CD4-positive, alpha-beta T cell (primary cell): ENCODE data around the gene HAGHL. TPM values are rescaled to one million over a fixed set of nuclear protein-coding genes. Genes with fewer than 3 reads are reported as not detected.

Experiments
- ATAC-seq: fragments of 200-7000 bp; cut with Tn5 transposase; one replicate; pipeline ENCODE4 v1.10.0; 2022; ENCODE audit warnings: mild to moderate bottlenecking; ENCODE audit not compliant: poor library complexity
- CTCF ChIA-PET: fragments of 350-600 bp; sonication (Branson Sonifier 250); formaldehyde crosslinking; loops from one replicate; lab custom pipeline; 2021; ENCODE audit warnings: antibody characterized with exemption, inconsistent platforms; lab: Charles Lee
- POLR2A ChIA-PET: fragments of 350-600 bp; sonication (Branson Sonifier 250); formaldehyde crosslinking; loops from one replicate; lab custom pipeline; 2021; ENCODE audit warnings: antibody characterized with exemption, inconsistent platforms; lab: Charles Lee
- DNase-seq, 14 experiments: peaks; one replicate each; pipeline ENCODE4 v3.0.0-alpha.2; 2013 to 2020; ENCODE audit warnings: mixed read lengths in 2 of 14
- H3K27ac ChIP-seq, 2 donors: one replicate each; pipeline versions ENCODE4 v1.5.1 to v1.7.0; 2013; ENCODE audit warnings: low read length in 2 of 2, low read depth in 1 of 2, mild to moderate bottlenecking in 1 of 2
- H3K27me3 ChIP-seq, 2 experiments: 1 replicate in 1 of 2; 2 replicates in 1 of 2; pipeline versions ENCODE4 v1.6.1 to v1.7.0; 2013; ENCODE audit warnings: low read length in 2 of 2, control low read depth in 1 of 2, mild to moderate bottlenecking in 1 of 2, moderate library complexity in 1 of 2; ENCODE audit not compliant: insufficient read depth in 2 of 2, control insufficient read depth in 1 of 2
- H3K36me3 ChIP-seq: one replicate; pipeline ENCODE4 v1.6.1; 2013; ENCODE audit warnings: low read length, control low read depth; ENCODE audit not compliant: insufficient read depth
- H3K4me1 ChIP-seq: one replicate; pipeline ENCODE4 v1.6.1; 2013; ENCODE audit warnings: low read length, control low read depth; ENCODE audit not compliant: insufficient read depth
- H3K4me3 ChIP-seq: one replicate; pipeline ENCODE4 v1.5.1; 2013; ENCODE audit warnings: mild to moderate bottlenecking, low read length, moderate library complexity
- H3K9me3 ChIP-seq, 2 experiments: 1 replicate in 1 of 2; 2 replicates in 1 of 2; pipeline versions ENCODE4 v1.6.1 to v1.7.0; 2013; ENCODE audit warnings: low read length in 2 of 2, mild to moderate bottlenecking in 2 of 2, control low read depth in 1 of 2, moderate library complexity in 1 of 2; ENCODE audit not compliant: control insufficient read depth in 1 of 2, insufficient read depth in 1 of 2
- H3K27ac Mint-ChIP-seq: one replicate; pipeline ENCODE4 v1.8.0; 2020; ENCODE audit warnings: mixed read lengths
- H3K27me3 Mint-ChIP-seq: one replicate; pipeline ENCODE4 v1.8.0; 2021; ENCODE audit warnings: mixed read lengths
- H3K36me3 Mint-ChIP-seq: one replicate; pipeline ENCODE4 v1.8.0; 2021; ENCODE audit warnings: low read depth, mixed read lengths
- H3K4me1 Mint-ChIP-seq: one replicate; pipeline ENCODE4 v1.8.0; 2021; ENCODE audit warnings: low read depth, mixed read lengths
- H3K4me3 Mint-ChIP-seq: one replicate; pipeline ENCODE4 v1.8.0; 2020; ENCODE audit warnings: mild to moderate bottlenecking, mixed read lengths
- H3K9me3 Mint-ChIP-seq: one replicate; pipeline ENCODE4 v1.8.0; 2020; ENCODE audit warnings: mixed read lengths
- intact Hi-C, 2 experiments: fragments of 100-400 bp; cut with DNase I in 1 of 2; cut with micrococcal nuclease in 1 of 2; formaldehyde crosslinking; loops; one replicate each; pipeline versions ENCODE4 v1.15.1 to v1.9.0; 2023 to 2025; cut with DNase I, micrococcal nuclease
- total RNA-seq, 174 experiments: library from RNA in 2 of 174; stranded (reverse) in 2 of 174; gene quantifications; one replicate each; pipeline ENCODE4 v1.2.3 and lab custom pipeline; 2021 to 2026
- TF ChIP-seq, protein P1 (sequence below): fragments of 200-600 bp; IDR thresholded peaks from one replicate; pipeline ENCODE4 v1.8.0; 2022; ENCODE audit warnings: antibody characterized with exemption, mild to moderate bottlenecking

The HAGHL gene
- total RNA-seq, 2 experiments from 2014 or later: 7.1 to 9.2 TPM

DNA sequence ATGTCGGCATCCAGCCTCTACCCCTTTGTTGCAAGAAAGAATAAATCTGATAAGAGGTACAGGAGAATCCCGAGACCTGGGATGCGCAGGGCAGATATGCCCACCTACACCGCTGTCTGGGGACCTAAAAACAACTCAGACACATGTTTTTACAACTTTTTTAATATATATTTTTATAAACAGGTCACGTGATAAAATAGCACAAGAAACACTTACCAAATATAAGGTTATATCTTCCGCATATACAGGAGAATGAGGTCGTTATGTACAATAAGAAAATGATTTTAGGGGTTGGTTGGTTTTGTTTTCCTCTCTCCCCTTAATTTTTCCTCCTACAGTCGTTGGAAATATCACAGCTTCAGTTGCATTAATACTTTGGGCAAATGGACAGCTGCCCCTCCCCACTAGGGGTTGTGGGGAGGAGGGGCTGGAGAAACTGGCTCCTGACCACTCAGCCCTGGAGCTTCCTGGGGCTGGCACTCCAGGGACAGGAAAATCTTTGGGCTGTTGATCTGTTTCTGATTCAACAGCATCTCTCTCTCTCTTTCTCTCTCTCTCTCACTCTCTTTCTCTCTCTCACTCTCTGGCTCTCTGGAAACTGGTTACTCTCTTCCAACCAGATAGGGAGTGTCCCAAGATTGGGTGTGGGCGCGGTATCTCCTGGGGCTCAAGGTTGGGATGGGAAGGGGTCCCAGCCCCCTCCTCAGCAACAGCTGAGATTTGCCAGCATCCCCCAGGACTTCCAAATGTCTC lies 34.4 kb upstream of the HAGHL start:
- H3K9me3 Mint-ChIP-seq: no peaks in the 10 kb centered on the region
- intact Hi-C loops: loop anchor here in 1 of 2 experiments (10.0 kb wide), 2 partner anchors 722 to 1272 kb away; partner anchors contain the start of genes RNF151, RPS2 and UNKL
- POLR2A ChIA-PET: interaction anchor here (1.3 to 4.1 kb wide), 5 partner anchors 8 to 28 kb away, joined by 3 to 55 read pairs (median 6); partner anchors contain the start of genes ANTKMT, JMJD8, RHOT2 and STUB1
- Histone ChIP-seq H3K4me1 (peaks cover 56% of the 10 kb centered on the region), H3K36me3 (no peaks in the 10 kb centered on the region), H3K27me3 (no peaks in the 10 kb centered on the region), H3K4me3 (no peak overlapping the region), H3K27ac (no peak overlapping the region), H3K9me3 (peaks cover 0 to 7% of the 10 kb centered on the region in 2 experiments)
- DNase-seq (no peak), ATAC-seq (no peak)
- peak overlapping the region; percentile 80 for H3K4me3 Mint-ChIP-seq
- H3K27ac Mint-ChIP-seq: peak overlapping the region; percentile 57
- no peaks in the 10 kb centered on the region for H3K27me3 Mint-ChIP-seq
- CTCF ChIA-PET: no interaction called here
- TF ChIP-seq, protein P1, sequence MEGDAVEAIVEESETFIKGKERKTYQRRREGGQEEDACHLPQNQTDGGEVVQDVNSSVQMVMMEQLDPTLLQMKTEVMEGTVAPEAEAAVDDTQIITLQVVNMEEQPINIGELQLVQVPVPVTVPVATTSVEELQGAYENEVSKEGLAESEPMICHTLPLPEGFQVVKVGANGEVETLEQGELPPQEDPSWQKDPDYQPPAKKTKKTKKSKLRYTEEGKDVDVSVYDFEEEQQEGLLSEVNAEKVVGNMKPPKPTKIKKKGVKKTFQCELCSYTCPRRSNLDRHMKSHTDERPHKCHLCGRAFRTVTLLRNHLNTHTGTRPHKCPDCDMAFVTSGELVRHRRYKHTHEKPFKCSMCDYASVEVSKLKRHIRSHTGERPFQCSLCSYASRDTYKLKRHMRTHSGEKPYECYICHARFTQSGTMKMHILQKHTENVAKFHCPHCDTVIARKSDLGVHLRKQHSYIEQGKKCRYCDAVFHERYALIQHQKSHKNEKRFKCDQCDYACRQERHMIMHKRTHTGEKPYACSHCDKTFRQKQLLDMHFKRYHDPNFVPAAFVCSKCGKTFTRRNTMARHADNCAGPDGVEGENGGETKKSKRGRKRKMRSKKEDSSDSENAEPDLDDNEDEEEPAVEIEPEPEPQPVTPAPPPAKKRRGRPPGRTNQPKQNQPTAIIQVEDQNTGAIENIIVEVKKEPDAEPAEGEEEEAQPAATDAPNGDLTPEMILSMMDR: no peak
- peaks cover 5% of the 10 kb centered on the region for H3K36me3 Mint-ChIP-seq
- H3K4me1 Mint-ChIP-seq: peaks cover 22% of the 10 kb centered on the region

GRCh38 chr16:693364-693763 lies 33.5 kb upstream of the HAGHL start:
- CTCF ChIA-PET: no interaction called here
- Mint-ChIP-seq H3K27me3 (no peaks in the 10 kb centered on the region), H3K27ac (no peak overlapping the region), H3K36me3 (peaks cover 5% of the 10 kb centered on the region), H3K4me1 (peaks cover 22% of the 10 kb centered on the region), H3K4me3 (peak overlapping the region; percentile 80), H3K9me3 (no peaks in the 10 kb centered on the region)
- Histone ChIP-seq H3K4me1 (peaks cover 58% of the 10 kb centered on the region), H3K9me3 (peaks cover 0 to 7% of the 10 kb centered on the region in 2 experiments), H3K27ac (no peak overlapping the region), H3K36me3 (no peaks in the 10 kb centered on the region), H3K4me3 (no peak overlapping the region), H3K27me3 (no peaks in the 10 kb centered on the region)
- no peak for ATAC-seq
- intact Hi-C loops: loop anchor here in 1 of 2 experiments (10.0 kb wide), 2 partner anchors 721 to 1271 kb away; partner anchors contain the start of genes RNF151, RPS2 and UNKL
- DNase-seq: peak in 1 of 14 experiments; percentile 57
- TF ChIP-seq, protein P1: no peak
- POLR2A ChIA-PET: interaction anchor here (1.8 to 4.1 kb wide), 3 partner anchors 9 to 28 kb away, joined by 6 to 55 read pairs (median 7); partner anchors contain the start of genes ANTKMT, JMJD8 and STUB1

GRCh38 chr16:693766-694165 lies 33.1 kb upstream of the HAGHL start:
- H3K27me3 ChIP-seq: no peaks in the 10 kb centered on the region
- no peaks in the 10 kb centered on the region for H3K9me3 Mint-ChIP-seq
- peaks cover 0 to 7% of the 10 kb centered on the region in 2 experiments for H3K9me3 ChIP-seq
- H3K36me3 ChIP-seq: no peaks in the 10 kb centered on the region
- H3K27ac Mint-ChIP-seq: no peak overlapping the region
- H3K27ac ChIP-seq: no peak overlapping the region
- ChIA-PET CTCF (no interaction called here), POLR2A (interaction anchor here (1.8 to 4.1 kb wide), 3 partner anchors 10 to 27 kb away, joined by 6 to 55 read pairs (median 7); partner anchors contain the start of genes ANTKMT, JMJD8 and STUB1)
- H3K27me3 Mint-ChIP-seq: no peaks in the 10 kb centered on the region
- H3K36me3 Mint-ChIP-seq: peaks cover 5% of the 10 kb centered on the region
- intact Hi-C loops: loop anchor here in 1 of 2 experiments (10.0 kb wide), 2 partner anchors 721 to 1271 kb away; partner anchors contain the start of genes RNF151, RPS2 and UNKL
- peak; percentile 28 for ATAC-seq
- DNase-seq: peak in 5 of 14 experiments; percentile 35 to 82 (median 49)
- H3K4me3 ChIP-seq: no peak overlapping the region
- TF ChIP-seq, protein P1: no peak
- peaks cover 22% of the 10 kb centered on the region for H3K4me1 Mint-ChIP-seq
- H3K4me3 Mint-ChIP-seq: peak overlapping the region; percentile 80
- H3K4me1 ChIP-seq: peaks cover 58% of the 10 kb centered on the region
